HAP-1 (cell line): Measurements from ENCODE around the gene FSD2.
"Not testable (repeated sequence)": the region's sequence is repeated elsewhere in the genome, so short reads cannot be mapped to it uniquely, and the experiment has no call there.

ENCODE experiments used
- DNase-seq, 2 experiments: peaks; one replicate each; pipeline ENCODE4 v3.0.0-alpha.2; 2016 to 2020; ENCODE audit warnings: low spot score in 2 of 2
- H3K27me3 ChIP-seq: fragments of 250-450 bp; sonication (Bioruptor Pico); 2 replicates; pipeline ENCODE4 v1.5.1; 2020; ENCODE audit warnings: low read depth, mild to moderate bottlenecking, moderate library complexity
- H3K36me3 ChIP-seq: fragments of 250-450 bp; sonication (Bioruptor Pico); replicated peaks from 2 replicates; pipeline ENCODE4 v1.5.1; 2020; ENCODE audit warnings: mild to moderate bottlenecking
- H3K4me1 ChIP-seq: fragments of 250-450 bp; sonication (Bioruptor Pico); 2 replicates; pipeline ENCODE4 v1.5.1; 2020; ENCODE audit warnings: mild to moderate bottlenecking
- H3K4me3 ChIP-seq: fragments of 250-450 bp; sonication (Bioruptor Pico); 2 replicates; pipeline ENCODE4 v1.5.1; 2020; ENCODE audit warnings: mild to moderate bottlenecking, moderate library complexity
- H3K9me3 ChIP-seq: fragments of 250-450 bp; sonication (Bioruptor Pico); 2 replicates; pipeline ENCODE4 v1.5.1; 2020; ENCODE audit warnings: mild to moderate bottlenecking, moderate library complexity
- in situ Hi-C: fragments of 300-500 bp; cut with MboI; formaldehyde crosslinking; loops from 3 replicates; pipeline ENCODE4 v1.14.3; 2020; ENCODE audit warnings: low sequenced_read_pairs, inconsistent platforms, mixed read lengths

The FSD2 gene

GRCh38 chr15:82840166-82840565 lies 34.3 kb upstream of the FSD2 start:
- DNase-seq: no peak
- Histone ChIP-seq H3K4me1 (no peaks in the 10 kb centered on the region), H3K9me3 (no peaks in the 10 kb centered on the region), H3K4me3 (no peak overlapping the region), H3K27me3 (no peaks in the 10 kb centered on the region), H3K36me3 (peaks cover 18% of the 10 kb centered on the region; the same call in 1 of the 2 replicates)
- in situ Hi-C loops: no loop called here

DNA sequence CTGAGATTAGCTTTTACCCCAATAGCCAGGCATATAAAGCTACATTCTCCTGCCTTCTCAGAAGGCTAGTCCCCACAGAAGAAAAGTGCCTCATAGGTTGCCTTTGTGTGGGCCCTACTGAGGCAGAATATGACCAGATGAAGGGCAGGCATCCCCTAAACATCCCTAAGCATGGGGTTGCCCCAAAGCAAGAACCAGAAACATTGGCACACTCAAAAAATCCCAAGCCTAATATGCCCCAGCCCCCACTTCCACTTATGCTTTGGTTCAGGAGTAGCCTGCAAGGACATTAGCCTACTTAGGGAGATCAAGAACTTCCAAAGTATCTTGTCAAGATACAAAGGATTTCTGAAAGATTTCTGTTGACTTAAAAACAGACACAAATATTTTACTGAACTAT lies 33.3 kb upstream of the FSD2 start:
- H3K9me3 ChIP-seq: no peaks in the 10 kb centered on the region
- H3K4me3 ChIP-seq: no peak overlapping the region
- no peaks in the 10 kb centered on the region for H3K27me3 ChIP-seq
- H3K4me1 ChIP-seq: no peaks in the 10 kb centered on the region
- in situ Hi-C loops: no loop called here
- DNase-seq: no peak
- peaks cover 29% of the 10 kb centered on the region for H3K36me3 ChIP-seq

DNA sequence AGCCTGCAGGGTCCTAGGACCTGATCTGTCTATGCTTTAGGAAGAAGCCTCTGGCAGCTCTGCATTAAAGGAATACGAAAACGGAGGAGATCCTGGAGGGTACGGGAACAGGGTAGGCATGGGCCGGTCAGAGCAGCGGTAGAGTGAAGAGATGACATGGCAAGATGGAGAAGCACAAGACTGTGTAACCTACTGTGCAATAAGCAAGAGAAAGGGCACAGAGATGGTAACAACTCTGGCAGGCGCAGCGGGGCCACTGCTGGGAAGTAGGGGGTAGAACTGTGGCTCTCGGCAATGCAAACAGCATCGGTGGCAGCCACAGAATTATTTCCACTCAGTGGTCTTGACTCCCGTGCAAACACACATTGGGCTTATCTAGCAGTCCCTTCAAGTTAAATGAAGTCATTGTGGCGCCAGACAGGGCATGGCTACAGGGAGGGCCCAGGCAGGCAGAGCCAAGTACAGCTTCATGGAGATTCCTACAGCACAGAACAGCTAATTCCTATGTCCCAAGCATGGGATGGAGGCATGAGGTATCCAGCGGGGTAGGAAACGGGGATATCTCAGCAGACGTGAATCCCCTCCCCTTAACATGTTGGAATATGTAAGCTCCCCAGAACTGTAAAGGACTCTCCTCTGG lies 32.3 kb upstream of the FSD2 start:
- no peaks in the 10 kb centered on the region for H3K4me1 ChIP-seq
- no peaks in the 10 kb centered on the region for H3K27me3 ChIP-seq
- no peak overlapping the region for H3K4me3 ChIP-seq
- no peak for DNase-seq
- H3K9me3 ChIP-seq: no peaks in the 10 kb centered on the region
- in situ Hi-C loops: no loop called here
- peaks cover 38% of the 10 kb centered on the region for H3K36me3 ChIP-seq

- in situ Hi-C loops: no loop called here
- no peaks in the 10 kb centered on the region for H3K27me3 ChIP-seq
- H3K9me3 ChIP-seq: no peaks in the 10 kb centered on the region
- peaks cover 17% of the 10 kb centered on the region for H3K4me1 ChIP-seq
- no peak for DNase-seq
- H3K4me3 ChIP-seq: no peak overlapping the region
- H3K36me3 ChIP-seq: peaks cover 58% of the 10 kb centered on the region
These were observed 29.6 kb upstream of the FSD2 start for GRCh38 chr15:82835391-82835917.

GRCh38 chr15:82833362-82833682 lies 27.5 kb upstream of the FSD2 start:
- no peaks in the 10 kb centered on the region for H3K9me3 ChIP-seq
- peaks cover 17% of the 10 kb centered on the region for H3K4me1 ChIP-seq

DNA sequence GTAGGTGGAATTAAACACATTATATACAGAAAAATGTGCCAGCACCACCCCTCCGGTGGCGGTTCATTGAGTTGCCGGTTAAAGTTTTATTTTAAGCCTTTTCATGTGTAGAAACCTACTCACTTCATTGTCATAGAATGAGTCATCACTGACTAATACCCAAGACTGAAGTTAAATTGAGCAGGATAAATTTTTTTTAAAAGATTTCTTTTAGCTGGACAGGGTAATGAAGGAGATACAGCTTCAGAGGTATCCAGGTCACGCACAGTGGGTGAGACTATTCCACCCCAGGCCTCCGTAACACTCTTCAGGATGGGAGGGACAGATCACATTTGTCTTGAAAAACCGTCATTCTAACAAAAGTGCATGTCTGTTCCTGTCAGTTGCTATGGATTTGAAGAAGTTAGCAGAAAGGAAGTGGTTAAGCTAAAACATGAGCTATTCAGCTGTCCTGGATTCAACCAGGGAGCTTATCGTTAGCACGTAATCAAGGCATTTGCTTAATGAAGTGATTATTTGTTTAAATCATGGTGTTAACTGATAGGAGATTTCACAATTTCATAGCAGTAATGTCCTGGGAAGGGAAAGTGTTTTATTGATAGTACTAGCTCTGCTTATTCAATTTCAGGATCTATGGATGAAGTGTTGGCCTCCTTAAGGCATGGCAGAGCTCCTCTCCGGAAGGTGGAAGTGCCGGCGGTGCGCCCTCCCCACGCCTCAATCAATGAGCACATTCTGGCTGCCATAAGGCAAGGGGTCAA lies 26.9 kb upstream of the FSD2 start:
- Histone ChIP-seq H3K4me3 (no peak overlapping the region), H3K36me3 (peaks cover 85% of the 10 kb centered on the region), H3K27me3 (no peaks in the 10 kb centered on the region), H3K4me1 (peaks cover 17% of the 10 kb centered on the region), H3K9me3 (no peaks in the 10 kb centered on the region)
- peak; percentile 51 to 77 for DNase-seq
- in situ Hi-C loops: no loop called here

More at GRCh38 chr15:82833362-82833682, 27.5 kb upstream of the FSD2 start:
- in situ Hi-C loops: no loop called here
- Histone ChIP-seq H3K4me3 (no peak overlapping the region), H3K27me3 (no peaks in the 10 kb centered on the region), H3K36me3 (peaks cover 80% of the 10 kb centered on the region)
- no peak for DNase-seq

DNA sequence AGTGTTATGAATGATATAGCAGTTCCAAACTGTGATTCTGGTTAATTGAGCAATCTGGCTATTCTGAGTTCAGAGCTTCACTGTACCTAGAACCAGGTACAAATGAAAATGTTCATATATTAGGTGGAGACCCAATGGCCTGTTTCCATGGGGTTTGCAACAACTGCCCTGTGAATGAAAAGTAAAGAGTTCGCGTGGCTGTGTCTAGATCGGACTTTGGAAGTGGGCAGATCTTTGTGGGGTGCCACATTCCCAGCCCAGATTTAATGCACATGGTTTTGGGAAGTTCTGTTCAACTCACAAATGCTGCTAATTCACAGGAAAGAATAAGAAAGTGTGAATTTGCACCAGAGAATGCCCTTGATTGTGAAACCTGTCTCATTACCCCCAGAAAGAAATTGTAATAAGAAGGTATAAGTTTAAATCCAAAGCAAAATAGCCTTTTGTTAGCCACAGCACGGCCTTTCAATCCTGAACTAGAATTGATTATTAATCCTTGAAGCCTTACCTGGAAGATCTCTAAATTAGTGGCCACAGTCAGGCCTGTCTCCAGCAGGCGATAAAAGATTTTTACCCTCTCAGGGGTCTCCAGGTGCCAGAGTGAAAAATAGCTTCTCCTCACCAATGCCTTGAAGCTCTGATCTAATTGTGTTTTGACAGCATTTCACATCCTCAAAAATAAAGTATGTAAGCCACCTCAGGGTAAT lies 26.2 kb upstream of the FSD2 start:
- in situ Hi-C loops: no loop called here
- Histone ChIP-seq H3K9me3 (no peaks in the 10 kb centered on the region), H3K36me3 (peaks cover 93% of the 10 kb centered on the region), H3K4me3 (no peak overlapping the region), H3K27me3 (no peaks in the 10 kb centered on the region), H3K4me1 (peaks cover 17% of the 10 kb centered on the region)
- DNase-seq: no peak

- in situ Hi-C loops: no loop called here
- H3K4me3 ChIP-seq: no peak overlapping the region
These were observed 24.7 kb upstream of the FSD2 start for GRCh38 chr15:82830427-82831173.

GRCh38 chr15:82829234-82829633 lies 23.4 kb upstream of the FSD2 start:
- in situ Hi-C loops: no loop called here
- Histone ChIP-seq H3K9me3 (no peaks in the 10 kb centered on the region), H3K36me3 (peaks cover 89% of the 10 kb centered on the region)

More at GRCh38 chr15:82830427-82831173, 24.7 kb upstream of the FSD2 start:
- Histone ChIP-seq H3K4me1 (peaks cover 17% of the 10 kb centered on the region), H3K9me3 (no peaks in the 10 kb centered on the region), H3K27me3 (no peaks in the 10 kb centered on the region), H3K36me3 (peaks cover 91% of the 10 kb centered on the region)
- no peak for DNase-seq

DNA sequence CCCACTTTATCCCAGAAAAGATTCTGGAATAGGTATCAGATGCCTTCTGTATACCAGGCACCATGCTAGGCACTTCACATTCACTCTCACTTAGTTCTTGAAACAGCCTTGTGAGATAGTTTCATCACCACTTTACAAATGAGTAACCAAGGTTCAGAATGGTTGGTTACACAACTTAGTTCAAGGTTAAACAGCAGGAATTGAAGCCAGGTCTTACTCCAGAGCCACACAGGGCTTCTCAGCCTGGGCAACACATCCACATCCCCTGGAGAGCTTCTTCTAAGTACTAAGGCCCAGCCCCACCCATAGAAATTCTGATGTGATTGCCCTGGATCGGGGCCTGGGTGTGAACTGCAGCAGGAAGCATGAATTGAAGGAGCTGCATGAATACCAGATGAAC lies 22.2 kb upstream of the FSD2 start:
- Histone ChIP-seq H3K4me1 (peaks cover 16% of the 10 kb centered on the region), H3K9me3 (no peaks in the 10 kb centered on the region), H3K36me3 (peaks cover 85% of the 10 kb centered on the region), H3K27me3 (no peaks in the 10 kb centered on the region), H3K4me3 (no peak overlapping the region)
- DNase-seq: no peak
- in situ Hi-C loops: no loop called here

More at GRCh38 chr15:82829234-82829633, 23.4 kb upstream of the FSD2 start:
- Histone ChIP-seq H3K4me1 (peaks cover 17% of the 10 kb centered on the region), H3K4me3 (no peak overlapping the region), H3K27me3 (no peaks in the 10 kb centered on the region)
- no peak for DNase-seq

GRCh38 chr15:82823049-82823448 lies 17.2 kb upstream of the FSD2 start:
- DNase-seq: no peak
- Histone ChIP-seq H3K36me3 (peaks cover 68% of the 10 kb centered on the region), H3K4me1 (no peaks in the 10 kb centered on the region), H3K9me3 (no peaks in the 10 kb centered on the region), H3K4me3 (no peak overlapping the region), H3K27me3 (no peaks in the 10 kb centered on the region)
- in situ Hi-C loops: no loop called here

DNA sequence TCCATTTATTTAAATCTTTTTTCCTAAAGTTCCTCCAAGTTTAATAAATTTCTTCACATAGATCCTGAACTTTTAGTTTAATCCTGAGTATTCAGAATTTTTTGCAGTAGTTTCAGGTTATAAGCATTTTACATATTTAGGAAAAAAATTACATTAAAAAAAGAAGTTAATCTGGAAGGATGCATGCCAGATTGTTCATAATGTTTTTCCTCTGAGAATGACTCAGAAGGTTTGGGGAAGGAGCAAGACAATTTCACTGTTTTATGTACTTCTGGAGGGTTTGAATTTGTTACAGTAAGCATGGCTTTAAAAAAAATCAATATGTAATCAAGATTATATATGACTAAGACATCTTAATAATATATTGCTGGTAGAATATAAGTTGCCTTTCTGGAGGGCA lies 16.0 kb upstream of the FSD2 start:
- H3K27me3 ChIP-seq, DNase-seq, H3K4me3 ChIP-seq, H3K9me3 ChIP-seq, H3K4me1 ChIP-seq, in situ Hi-C loops: not testable (repeated sequence)
- peaks cover 66% of the 10 kb centered on the region for H3K36me3 ChIP-seq

GRCh38 chr15:82821396-82821795 lies 15.5 kb upstream of the FSD2 start:
- H3K9me3 ChIP-seq, H3K4me3 ChIP-seq, H3K27me3 ChIP-seq, in situ Hi-C loops, H3K4me1 ChIP-seq, DNase-seq: not testable (repeated sequence)
- peaks cover 66% of the 10 kb centered on the region for H3K36me3 ChIP-seq
